ENCODE data around the gene PLEKHF1.

DNA sequence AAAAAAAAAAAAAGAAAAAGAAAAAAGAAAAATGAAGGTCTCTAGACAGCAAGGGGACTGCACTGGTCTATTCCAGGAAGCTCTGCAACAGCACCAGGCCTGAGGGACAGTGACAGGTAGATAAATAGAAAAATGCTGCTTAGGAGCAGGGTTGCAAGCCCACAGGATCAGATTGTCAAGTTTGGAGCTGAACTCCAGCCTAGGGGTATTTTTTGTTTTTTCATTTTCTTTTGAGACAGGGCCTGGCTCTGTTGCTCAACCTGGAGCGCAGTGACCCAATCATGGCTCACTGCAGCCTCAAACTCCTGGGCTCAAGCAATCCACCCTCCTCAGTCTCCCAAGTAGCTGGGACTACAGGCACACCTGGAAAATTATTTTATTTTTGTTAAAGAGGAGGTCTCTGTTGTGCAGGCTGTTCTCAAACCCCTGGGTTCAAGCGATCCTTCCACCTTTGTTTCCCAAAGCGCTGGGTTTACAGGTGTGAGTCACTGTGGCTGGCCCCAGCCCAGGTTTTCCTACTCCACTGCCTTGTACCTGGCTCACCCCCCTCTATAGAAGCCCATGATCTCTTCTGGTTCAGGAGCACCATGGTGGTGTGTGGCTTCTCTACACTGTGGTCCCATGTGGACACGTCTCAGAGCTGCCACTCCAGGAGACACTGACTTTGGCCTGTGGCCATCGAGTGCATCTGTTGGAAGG lies 35.3 kb upstream of the PLEKHF1 start:
- TF ChIP-seq POLR2A (IDR thresholded peaks at IDR 0.05; ENCODE audit: control extremely low read depth in 1 of 2, low read depth in 2 of 2, low read length in 2 of 2) (no peak), YY1 (IDR thresholded peaks at IDR 0.05; ENCODE audit: low read depth, low read length) (no peak)

Data from H1 (cell line).